ENCODE measurements around the gene PDE6C. TPM values are rescaled to one million over a fixed set of nuclear protein-coding genes. Genes with fewer than 3 reads are reported as not detected.

Gene PDE6C
- total and polyA plus RNA-seq, 5 experiments from 2014 or later = 0.19 TPM; not detected in 4

- Mint-ChIP-seq H3K4me3 (no peak overlapping the region), H3K27me3 (peaks cover 12 to 34% (median 27%) of the 10 kb centered on the region in 5 donors), H3K36me3 (no peaks in the 10 kb centered on the region), H3K27ac (no peak overlapping the region), H3K4me1 (peaks cover 0 to 4% (median 2%) of the 10 kb centered on the region in 4 donors), H3K9me3 (no peaks in the 10 kb centered on the region)
- ATAC-seq (no peak), DNase-seq (no peak)
- POLR2A ChIA-PET = no interaction called here
Observed at GRCh38 chr10:93598157-93598556, 14.2 kb upstream of the PDE6C start.

GRCh38 chr10:93599335-93599734 lies 13.0 kb upstream of the PDE6C start:
- Mint-ChIP-seq H3K4me1 (peaks cover 0 to 4% (median 2%) of the 10 kb centered on the region in 4 donors), H3K9me3 (no peaks in the 10 kb centered on the region), H3K27me3 (peaks cover 12 to 42% (median 35%) of the 10 kb centered on the region in 5 donors), H3K4me3 (no peak overlapping the region), H3K36me3 (no peaks in the 10 kb centered on the region), H3K27ac (no peak overlapping the region)
- POLR2A ChIA-PET = no interaction called here
- DNase-seq (no peak), ATAC-seq (no peak)

- POLR2A ChIA-PET = no interaction called here
- Mint-ChIP-seq H3K9me3 (no peaks in the 10 kb centered on the region), H3K4me1 (peaks cover 0 to 4% (median 2%) of the 10 kb centered on the region in 4 donors), H3K36me3 (no peaks in the 10 kb centered on the region), H3K27me3 (peaks cover 15 to 43% (median 36%) of the 10 kb centered on the region in 5 donors), H3K4me3 (peak overlapping the region in 1 of 10 donors; percentile 45), H3K27ac (no peak overlapping the region)
- DNase-seq (no peak), ATAC-seq (no peak)
Observed at GRCh38 chr10:93599778-93600177, 12.6 kb upstream of the PDE6C start.

- Mint-ChIP-seq H3K27ac (no peak overlapping the region), H3K9me3 (no peaks in the 10 kb centered on the region), H3K27me3 (peaks cover 15 to 43% (median 36%) of the 10 kb centered on the region in 5 donors), H3K36me3 (no peaks in the 10 kb centered on the region), H3K4me1 (peaks cover 0 to 4% (median 2%) of the 10 kb centered on the region in 4 donors), H3K4me3 (no peak overlapping the region)
- DNase-seq (no peak), ATAC-seq (no peak)
- POLR2A ChIA-PET = no interaction called here
Observed at GRCh38 chr10:93600446-93601145, 11.7 kb upstream of the PDE6C start.

- H3K9me3 Mint-ChIP-seq = peaks cover 0 to 4% (median 0%) of the 10 kb centered on the region in 9 donors
- no peak for DNase-seq
- H3K4me1 Mint-ChIP-seq = peaks cover 0 to 4% (median 2%) of the 10 kb centered on the region in 4 donors
- POLR2A ChIA-PET = no interaction called here
- H3K4me3 Mint-ChIP-seq = no peak within 1 kb of the TSS
- H3K36me3 Mint-ChIP-seq = peaks cover 0 to 5% (median 0%) of the 10 kb centered on the region in 3 donors
- H3K27me3 Mint-ChIP-seq = peaks cover 20 to 43% (median 42%) of the 10 kb centered on the region in 5 donors
- no peak for ATAC-seq
- H3K27ac Mint-ChIP-seq = no peak within 1 kb of the TSS
Observed at GRCh38 chr10:93601146-93601773, 11.1 kb upstream of the PDE6C start, which contains the start of gene RBP4. Gene RBP4 (minus strand): TSS chr10:93601235. CDS start chr10:93601028, 207 bp downstream.

- Mint-ChIP-seq H3K4me1 (peaks cover 0 to 4% (median 2%) of the 10 kb centered on the region in 4 donors), H3K27ac (no peak overlapping the region), H3K9me3 (peaks cover 0 to 9% (median 0%) of the 10 kb centered on the region in 9 donors), H3K4me3 (no peak overlapping the region), H3K27me3 (peaks cover 24 to 43% (median 42%) of the 10 kb centered on the region in 5 donors), H3K36me3 (peaks cover 0 to 5% (median 0%) of the 10 kb centered on the region in 3 donors)
- POLR2A ChIA-PET = no interaction called here
- DNase-seq = no peak
- no peak for ATAC-seq
Observed at GRCh38 chr10:93601774-93602162, 10.6 kb upstream of the PDE6C start.

GRCh38 chr10:93603023-93603422 lies 9.3 kb upstream of the PDE6C start:
- Mint-ChIP-seq H3K4me1 (peaks cover 0 to 4% (median 2%) of the 10 kb centered on the region in 4 donors), H3K27ac (no peak overlapping the region), H3K36me3 (peaks cover 0 to 5% (median 0%) of the 10 kb centered on the region in 3 donors), H3K4me3 (no peak overlapping the region), H3K9me3 (peaks cover 0 to 21% (median 7%) of the 10 kb centered on the region in 9 donors), H3K27me3 (peaks cover 27 to 44% (median 43%) of the 10 kb centered on the region in 5 donors)
- POLR2A ChIA-PET = no interaction called here
- ATAC-seq (no peak), DNase-seq (no peak)

GRCh38 chr10:93604146-93604545 lies 8.2 kb upstream of the PDE6C start:
- no peak overlapping the region for H3K27ac Mint-ChIP-seq
- POLR2A ChIA-PET = no interaction called here
- H3K4me1 Mint-ChIP-seq = peaks cover 0 to 4% (median 2%) of the 10 kb centered on the region in 4 donors
- DNase-seq = no peak
- H3K36me3 Mint-ChIP-seq = peaks cover 0 to 5% (median 0%) of the 10 kb centered on the region in 3 donors
- H3K4me3 Mint-ChIP-seq = no peak overlapping the region
- peaks cover 29 to 46% (median 43%) of the 10 kb centered on the region in 5 donors for H3K27me3 Mint-ChIP-seq
- H3K9me3 Mint-ChIP-seq = peaks cover 0 to 31% (median 7%) of the 10 kb centered on the region in 9 donors
- no peak for ATAC-seq

GRCh38 chr10:93608421-93608820 lies 3.9 kb upstream of the PDE6C start:
- POLR2A ChIA-PET = no interaction called here
- peaks cover 10 to 23% (median 17%) of the 10 kb centered on the region in 5 donors for H3K27me3 Mint-ChIP-seq
- peaks cover 0 to 31% (median 7%) of the 10 kb centered on the region in 9 donors for H3K9me3 Mint-ChIP-seq

GRCh38 chr10:93613126-93613525 lies 789 bp downstream of the PDE6C start:
- Mint-ChIP-seq H3K27ac (no peak overlapping the region), H3K36me3 (no peaks in the 10 kb centered on the region), H3K4me1 (peaks cover 0 to 7% (median 0%) of the 10 kb centered on the region in 4 donors), H3K27me3 (peaks cover 0 to 9% (median 6%) of the 10 kb centered on the region in 5 donors), H3K4me3 (no peak overlapping the region), H3K9me3 (peaks cover 0 to 9% (median 0%) of the 10 kb centered on the region in 9 donors)
- DNase-seq (no peak), ATAC-seq (no peak)
- POLR2A ChIA-PET = no interaction called here

More at GRCh38 chr10:93608421-93608820, 3.9 kb upstream of the PDE6C start:
- H3K36me3 Mint-ChIP-seq = peaks cover 0 to 5% (median 0%) of the 10 kb centered on the region in 3 donors
- H3K27ac Mint-ChIP-seq = no peak overlapping the region
- ATAC-seq (no peak), DNase-seq (no peak)
- no peak overlapping the region for H3K4me3 Mint-ChIP-seq
- no peaks in the 10 kb centered on the region for H3K4me1 Mint-ChIP-seq

GRCh38 chr10:93614101-93614825 lies 1.9 kb downstream of the PDE6C start:
- Mint-ChIP-seq H3K4me1 (peaks cover 0 to 7% (median 0%) of the 10 kb centered on the region in 4 donors), H3K36me3 (no peaks in the 10 kb centered on the region), H3K9me3 (no peaks in the 10 kb centered on the region), H3K27me3 (peaks cover 0 to 6% (median 3%) of the 10 kb centered on the region in 5 donors), H3K27ac (no peak overlapping the region), H3K4me3 (no peak overlapping the region)
- ATAC-seq (no peak), DNase-seq (no peak)
- POLR2A ChIA-PET = no interaction called here

- POLR2A ChIA-PET = no interaction called here
- peak overlapping the region in 1 of 10 donors; percentile 29 for H3K4me3 Mint-ChIP-seq
- H3K36me3 Mint-ChIP-seq = no peaks in the 10 kb centered on the region
- peaks cover 0 to 4% (median 3%) of the 10 kb centered on the region in 5 donors for H3K27me3 Mint-ChIP-seq
- no peaks in the 10 kb centered on the region for H3K9me3 Mint-ChIP-seq
- ATAC-seq = no peak
- H3K4me1 Mint-ChIP-seq = peaks cover 0 to 7% (median 0%) of the 10 kb centered on the region in 4 donors
- no peak for DNase-seq
- H3K27ac Mint-ChIP-seq = no peak overlapping the region
Observed at GRCh38 chr10:93615576-93616235, 3.4 kb downstream of the PDE6C start.

Measured in naive thymus-derived CD8-positive, alpha-beta T cell (primary cell).